ENCODE results near the gene SPTBN2. TPM values are rescaled to one million over a fixed set of nuclear protein-coding genes. Genes with fewer than 3 reads are reported as not detected.

Gene SPTBN2
- polyA plus RNA-seq, 2 of the 4 experiments (the other 2 are of a cell fraction): 4.4 to 9.9 TPM

DNA sequence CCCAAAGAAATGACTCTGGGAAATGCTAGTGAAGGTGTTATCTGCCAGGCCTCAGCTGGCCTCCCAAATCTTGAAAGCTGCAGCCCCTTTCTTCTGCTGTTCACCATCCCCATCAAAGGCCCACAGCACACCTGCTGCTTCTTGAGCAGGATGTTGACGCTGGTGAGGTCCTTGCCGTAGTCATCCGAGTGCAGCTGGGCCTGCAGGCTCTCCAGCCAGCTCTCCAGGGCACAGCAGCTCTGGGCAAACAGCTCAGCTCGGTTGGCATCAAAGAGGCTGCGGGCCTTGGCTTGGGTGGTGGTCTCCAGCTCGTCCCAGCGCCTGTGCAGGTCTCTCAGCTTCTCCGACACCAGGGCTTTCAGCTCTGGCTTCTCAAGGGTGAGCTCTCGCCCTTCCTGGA, 32.9 kb downstream of the SPTBN2 start:
- H3K4me1 ChIP-seq: peaks cover 5% of the 10 kb centered on the region; the same call in 1 of the 3 replicates
- no peak overlapping the region for H3K27ac ChIP-seq
- ChIA-PET POLR2A (no interaction called here), CTCF (interaction anchor here (0.7 to 14.2 kb wide), 15 partner anchors 12 to 310 kb away, joined by 3 to 194 read pairs (median 4); partner anchors contain the start of gene MRPL11)
- H3K9me3 ChIP-seq: peaks cover 5% of the 10 kb centered on the region; the same call in 1 of the 3 replicates
- H3K4me2 ChIP-seq: no peak overlapping the region
- no peak for DNase-seq (ENCODE audit: low read depth in 1 of 2, low spot score in 1 of 2)
- TF ChIP-seq, protein P1, sequence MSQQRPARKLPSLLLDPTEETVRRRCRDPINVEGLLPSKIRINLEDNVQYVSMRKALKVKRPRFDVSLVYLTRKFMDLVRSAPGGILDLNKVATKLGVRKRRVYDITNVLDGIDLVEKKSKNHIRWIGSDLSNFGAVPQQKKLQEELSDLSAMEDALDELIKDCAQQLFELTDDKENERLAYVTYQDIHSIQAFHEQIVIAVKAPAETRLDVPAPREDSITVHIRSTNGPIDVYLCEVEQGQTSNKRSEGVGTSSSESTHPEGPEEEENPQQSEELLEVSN (IDR thresholded peaks at IDR 0.05; ENCODE audit: borderline replicate concordance, low read depth): no peak
- TF ChIP-seq, protein P2, sequence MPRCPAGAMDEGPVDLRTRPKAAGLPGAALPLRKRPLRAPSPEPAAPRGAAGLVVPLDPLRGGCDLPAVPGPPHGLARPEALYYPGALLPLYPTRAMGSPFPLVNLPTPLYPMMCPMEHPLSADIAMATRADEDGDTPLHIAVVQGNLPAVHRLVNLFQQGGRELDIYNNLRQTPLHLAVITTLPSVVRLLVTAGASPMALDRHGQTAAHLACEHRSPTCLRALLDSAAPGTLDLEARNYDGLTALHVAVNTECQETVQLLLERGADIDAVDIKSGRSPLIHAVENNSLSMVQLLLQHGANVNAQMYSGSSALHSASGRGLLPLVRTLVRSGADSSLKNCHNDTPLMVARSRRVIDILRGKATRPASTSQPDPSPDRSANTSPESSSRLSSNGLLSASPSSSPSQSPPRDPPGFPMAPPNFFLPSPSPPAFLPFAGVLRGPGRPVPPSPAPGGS (IDR thresholded peaks at IDR 0.05): no peak
- no peak for TF ChIP-seq CHD4 (IDR thresholded peaks at IDR 0.05; ENCODE audit: borderline replicate concordance)
- TF ChIP-seq RAD21 (conservative IDR thresholded peaks at IDR 0.05 in 1 of 2, IDR thresholded peaks at IDR 0.05 in 1 of 2): no peak
- no peak for TF ChIP-seq HDAC2 (IDR thresholded peaks at IDR 0.05)
- no peak for TF ChIP-seq NR3C1 (IDR thresholded peaks at IDR 0.05)
- TF ChIP-seq, protein P3, sequence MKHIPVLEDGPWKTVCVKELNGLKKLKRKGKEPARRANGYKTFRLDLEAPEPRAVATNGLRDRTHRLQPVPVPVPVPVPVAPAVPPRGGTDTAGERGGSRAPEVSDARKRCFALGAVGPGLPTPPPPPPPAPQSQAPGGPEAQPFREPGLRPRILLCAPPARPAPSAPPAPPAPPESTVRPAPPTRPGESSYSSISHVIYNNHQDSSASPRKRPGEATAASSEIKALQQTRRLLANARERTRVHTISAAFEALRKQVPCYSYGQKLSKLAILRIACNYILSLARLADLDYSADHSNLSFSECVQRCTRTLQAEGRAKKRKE (CRISPR knock-in tag; IDR thresholded peaks at IDR 0.05; ENCODE audit: low read depth): no peak
- TF ChIP-seq HOXB5 (CRISPR knock-in tag; IDR thresholded peaks at IDR 0.05): no peak
- no peak for TF ChIP-seq PHF8 (IDR thresholded peaks at IDR 0.05; ENCODE audit: borderline replicate concordance, low read depth)
- no peak for TF ChIP-seq RCOR1 (IDR thresholded peaks at IDR 0.05; ENCODE audit: low read depth, low read length)
- TF ChIP-seq, protein P4, sequence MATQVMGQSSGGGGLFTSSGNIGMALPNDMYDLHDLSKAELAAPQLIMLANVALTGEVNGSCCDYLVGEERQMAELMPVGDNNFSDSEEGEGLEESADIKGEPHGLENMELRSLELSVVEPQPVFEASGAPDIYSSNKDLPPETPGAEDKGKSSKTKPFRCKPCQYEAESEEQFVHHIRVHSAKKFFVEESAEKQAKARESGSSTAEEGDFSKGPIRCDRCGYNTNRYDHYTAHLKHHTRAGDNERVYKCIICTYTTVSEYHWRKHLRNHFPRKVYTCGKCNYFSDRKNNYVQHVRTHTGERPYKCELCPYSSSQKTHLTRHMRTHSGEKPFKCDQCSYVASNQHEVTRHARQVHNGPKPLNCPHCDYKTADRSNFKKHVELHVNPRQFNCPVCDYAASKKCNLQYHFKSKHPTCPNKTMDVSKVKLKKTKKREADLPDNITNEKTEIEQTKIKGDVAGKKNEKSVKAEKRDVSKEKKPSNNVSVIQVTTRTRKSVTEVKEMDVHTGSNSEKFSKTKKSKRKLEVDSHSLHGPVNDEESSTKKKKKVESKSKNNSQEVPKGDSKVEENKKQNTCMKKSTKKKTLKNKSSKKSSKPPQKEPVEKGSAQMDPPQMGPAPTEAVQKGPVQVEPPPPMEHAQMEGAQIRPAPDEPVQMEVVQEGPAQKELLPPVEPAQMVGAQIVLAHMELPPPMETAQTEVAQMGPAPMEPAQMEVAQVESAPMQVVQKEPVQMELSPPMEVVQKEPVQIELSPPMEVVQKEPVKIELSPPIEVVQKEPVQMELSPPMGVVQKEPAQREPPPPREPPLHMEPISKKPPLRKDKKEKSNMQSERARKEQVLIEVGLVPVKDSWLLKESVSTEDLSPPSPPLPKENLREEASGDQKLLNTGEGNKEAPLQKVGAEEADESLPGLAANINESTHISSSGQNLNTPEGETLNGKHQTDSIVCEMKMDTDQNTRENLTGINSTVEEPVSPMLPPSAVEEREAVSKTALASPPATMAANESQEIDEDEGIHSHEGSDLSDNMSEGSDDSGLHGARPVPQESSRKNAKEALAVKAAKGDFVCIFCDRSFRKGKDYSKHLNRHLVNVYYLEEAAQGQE (IDR thresholded peaks at IDR 0.05): no peak
- TF ChIP-seq TFCP2L1 (CRISPR knock-in tag; IDR thresholded peaks at IDR 0.05): no peak
- no peak for TF ChIP-seq KDM5A (IDR thresholded peaks at IDR 0.05)
- no peak for TF ChIP-seq EHMT2 (IDR thresholded peaks at IDR 0.05; ENCODE audit: low read depth)
- no peak for TF ChIP-seq MYC (IDR thresholded peaks at IDR 0.05; ENCODE audit: borderline replicate concordance, low read length)
- TF ChIP-seq, protein P5, sequence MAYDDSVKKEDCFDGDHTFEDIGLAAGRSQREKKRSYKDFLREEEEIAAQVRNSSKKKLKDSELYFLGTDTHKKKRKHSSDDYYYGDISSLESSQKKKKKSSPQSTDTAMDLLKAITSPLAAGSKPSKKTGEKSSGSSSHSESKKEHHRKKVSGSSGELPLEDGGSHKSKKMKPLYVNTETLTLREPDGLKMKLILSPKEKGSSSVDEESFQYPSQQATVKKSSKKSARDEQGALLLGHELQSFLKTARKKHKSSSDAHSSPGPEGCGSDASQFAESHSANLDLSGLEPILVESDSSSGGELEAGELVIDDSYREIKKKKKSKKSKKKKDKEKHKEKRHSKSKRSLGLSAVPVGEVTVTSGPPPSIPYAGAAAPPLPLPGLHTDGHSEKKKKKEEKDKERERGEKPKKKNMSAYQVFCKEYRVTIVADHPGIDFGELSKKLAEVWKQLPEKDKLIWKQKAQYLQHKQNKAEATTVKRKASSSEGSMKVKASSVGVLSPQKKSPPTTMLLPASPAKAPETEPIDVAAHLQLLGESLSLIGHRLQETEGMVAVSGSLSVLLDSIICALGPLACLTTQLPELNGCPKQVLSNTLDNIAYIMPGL (CRISPR knock-in tag; IDR thresholded peaks at IDR 0.05; ENCODE audit: borderline replicate concordance): no peak
- ATAC-seq: no peak
- no peak for FAIRE-seq
- no peak overlapping the region for H3K4me3 ChIP-seq
- WGBS (ENCODE audit: missing lambda C conversion rate): 87% methylated on average over 3 of the region's 9 CpGs

DNA sequence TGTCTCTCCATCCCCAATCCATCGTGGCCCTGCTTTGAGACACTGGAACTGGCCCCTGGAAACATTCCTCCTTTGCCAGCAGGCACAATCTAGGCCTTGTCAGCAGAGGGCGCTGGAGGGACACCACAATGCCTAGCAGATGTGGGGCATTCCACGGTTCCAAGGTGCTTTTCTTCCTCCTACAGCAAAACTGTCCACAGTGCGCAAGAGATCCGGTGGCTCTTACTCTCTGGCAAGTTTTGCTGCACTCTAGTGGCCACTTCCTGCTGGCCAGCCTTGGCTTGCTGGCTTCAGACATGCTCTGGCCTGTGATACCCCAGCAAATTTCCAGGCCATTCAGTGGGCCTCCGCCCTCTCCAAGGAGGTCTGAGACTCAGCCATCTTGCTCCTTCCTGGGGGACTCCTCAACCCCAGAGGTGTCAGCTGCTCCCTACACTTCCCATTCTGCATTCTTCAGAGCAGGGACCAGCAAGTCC, 34.2 kb downstream of the SPTBN2 start:
- CTCF ChIA-PET: interaction anchor here (0.6 to 14.2 kb wide), 46 partner anchors 8 to 546 kb away, joined by 3 to 194 read pairs (median 4); partner anchors contain the start of gene RBM4B
- ATAC-seq (peak; percentile 96 to 99), DNase-seq (ENCODE audit: low read depth in 1 of 2, low spot score in 1 of 2) (peak; percentile 93 to 98), FAIRE-seq (peak; percentile 93)
- H3K4me3 ChIP-seq: no peak overlapping the region
- H3K4me2 ChIP-seq: no peak overlapping the region
- WGBS (ENCODE audit: missing lambda C conversion rate): 14% methylated on average over 6 of the region's 6 CpGs
- H3K4me1 ChIP-seq: peaks cover 5% of the 10 kb centered on the region; the same call in 1 of the 3 replicates
- POLR2A ChIA-PET: interaction anchor here (0.6 kb wide), 1 partner anchor 28 kb away, joined by 6 read pairs; no protein-coding TSS in a partner anchor
- H3K9me3 ChIP-seq: peaks cover 2% of the 10 kb centered on the region; the same call in 1 of the 3 replicates
- peak overlapping the region; percentile 36 to 69; a peak in 3 of 6 replicates for H3K27ac ChIP-seq
- TF ChIP-seq CHD2 (IDR thresholded peaks at IDR 0.05; ENCODE audit: low read length, partially characterized antibody): no peak
- TF ChIP-seq SMC3 (IDR thresholded peaks at IDR 0.05): peak; percentile 98
- TF ChIP-seq, protein P3 (CRISPR knock-in tag; IDR thresholded peaks at IDR 0.05; ENCODE audit: low read depth): no peak
- TF ChIP-seq MYC (IDR thresholded peaks at IDR 0.05; ENCODE audit: borderline replicate concordance, low read length): no peak
- TF ChIP-seq ZNF302 (CRISPR knock-in tag; IDR thresholded peaks at IDR 0.05): no peak
- TF ChIP-seq, protein P6, sequence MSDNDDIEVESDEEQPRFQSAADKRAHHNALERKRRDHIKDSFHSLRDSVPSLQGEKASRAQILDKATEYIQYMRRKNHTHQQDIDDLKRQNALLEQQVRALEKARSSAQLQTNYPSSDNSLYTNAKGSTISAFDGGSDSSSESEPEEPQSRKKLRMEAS (IDR thresholded peaks at IDR 0.05): peak; percentile 61
- peak; percentile 58; the same call in 1 of the 2 replicates for TF ChIP-seq ESRRA (IDR thresholded peaks at IDR 0.05; ENCODE audit: borderline replicate concordance, low read length)
- TF ChIP-seq, protein P7, sequence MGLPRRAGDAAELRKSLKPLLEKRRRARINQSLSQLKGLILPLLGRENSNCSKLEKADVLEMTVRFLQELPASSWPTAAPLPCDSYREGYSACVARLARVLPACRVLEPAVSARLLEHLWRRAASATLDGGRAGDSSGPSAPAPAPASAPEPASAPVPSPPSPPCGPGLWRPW (IDR thresholded peaks at IDR 0.05): no peak
- TF ChIP-seq RARB (CRISPR knock-in tag; IDR thresholded peaks at IDR 0.05): no peak
